SK-N-SH treated with all-trans-retinoic acid at 6 μM for 48 hours (cell line): ENCODE results near the gene LDHAL6B.

Source experiments
- ATAC-seq: fragments of 200-7000 bp; cut with Tn5 transposase; 3 replicates; pipeline ENCODE4 v1.9.1; 2020; ENCODE audit warnings: mild to moderate bottlenecking, moderate library complexity
- ARNTL ChIP-seq: fragments of 450-650 bp; formaldehyde crosslinking; IDR thresholded peaks from 2 replicates; pipeline ENCODE4 v1.5.0; 2020; ENCODE audit warnings: low read depth, mild to moderate bottlenecking, moderate library complexity, borderline replicate concordance
- BACH2 ChIP-seq: fragments of 250-450 bp; sonication (Bioruptor Pico); IDR thresholded peaks from 2 replicates; pipeline ENCODE4 v1.9.0; 2021; ENCODE audit warnings: mild to moderate bottlenecking, borderline replicate concordance
- CREB5 ChIP-seq: fragments of 250-450 bp; sonication (Bioruptor Pico); IDR thresholded peaks from 2 replicates; pipeline ENCODE4 v1.5.1; 2020; ENCODE audit warnings: low read depth, mild to moderate bottlenecking, moderate library complexity
- CSDC2 ChIP-seq: fragments of 250-450 bp; sonication (Bioruptor Pico); IDR thresholded peaks from 2 replicates; pipeline ENCODE4 v1.5.0; 2020; ENCODE audit warnings: mild to moderate bottlenecking, moderate library complexity
- CSRNP3 ChIP-seq: fragments of 250-450 bp; sonication (Bioruptor Pico); IDR thresholded peaks from 2 replicates; pipeline ENCODE4 v1.5.1; 2021; ENCODE audit warnings: mild to moderate bottlenecking, moderate library complexity
- ESRRG ChIP-seq: fragments of 250-450 bp; sonication (Bioruptor Pico); IDR thresholded peaks from 2 replicates; pipeline ENCODE4 v1.6.1; 2021; ENCODE audit warnings: mild to moderate bottlenecking
- GLIS3 ChIP-seq: fragments of 250-450 bp; sonication (Bioruptor Pico); IDR thresholded peaks from 2 replicates; pipeline ENCODE4 v1.5.0; 2020; ENCODE audit warnings: mild to moderate bottlenecking, moderate library complexity
- ISL1 ChIP-seq: fragments of 250-450 bp; sonication (Bioruptor Pico); IDR thresholded peaks from 2 replicates; pipeline ENCODE4 v2.1.2; 2022; ENCODE audit warnings: mild to moderate bottlenecking, moderate library complexity
- OSR1 ChIP-seq: fragments of 250-450 bp; sonication (Bioruptor Pico); IDR thresholded peaks from 2 replicates; pipeline ENCODE4 v1.8.0; 2022; ENCODE audit warnings: moderate library complexity, mild to moderate bottlenecking, inconsistent platforms
- POU6F1 ChIP-seq: fragments of 250-450 bp; sonication (Bioruptor Pico); IDR thresholded peaks from 2 replicates; pipeline ENCODE4 v1.8.0; 2021; ENCODE audit warnings: low read depth, mild to moderate bottlenecking, moderate library complexity, borderline replicate concordance
- PPARA ChIP-seq: fragments of 250-450 bp; sonication (Bioruptor Pico); IDR thresholded peaks from 2 replicates; pipeline ENCODE4 v1.5.0; 2020; ENCODE audit warnings: mild to moderate bottlenecking, borderline replicate concordance
- SNAI2 ChIP-seq: fragments of 250-450 bp; sonication (Bioruptor Pico); IDR thresholded peaks from 2 replicates; pipeline ENCODE4 v1.5.0; 2020; ENCODE audit warnings: mild to moderate bottlenecking, moderate library complexity
- TCF4 ChIP-seq: fragments of 250-450 bp; sonication (Bioruptor Pico); IDR thresholded peaks from 2 replicates; pipeline ENCODE4 v1.8.0; 2021; ENCODE audit warnings: mild to moderate bottlenecking, moderate library complexity, borderline replicate concordance
- TOX ChIP-seq: fragments of 250-450 bp; sonication (Bioruptor Pico); IDR thresholded peaks from 2 replicates; pipeline ENCODE4 v1.8.0; 2021; ENCODE audit warnings: mild to moderate bottlenecking, moderate library complexity, borderline replicate concordance
- ZC3H10 ChIP-seq: fragments of 250-450 bp; sonication (Bioruptor Pico); IDR thresholded peaks from 2 replicates; pipeline ENCODE4 v1.5.1; 2021; ENCODE audit warnings: mild to moderate bottlenecking, moderate library complexity
- ZFP3 ChIP-seq: fragments of 250-450 bp; sonication (Bioruptor Pico); IDR thresholded peaks from 2 replicates; pipeline ENCODE4 v1.5.0; 2020; ENCODE audit warnings: mild to moderate bottlenecking, moderate library complexity
- ZFP30 ChIP-seq: fragments of 450-650 bp; formaldehyde crosslinking; IDR thresholded peaks from 2 replicates; pipeline ENCODE4 v1.5.0; 2022; ENCODE audit warnings: mild to moderate bottlenecking, moderate library complexity
- ZNF565 ChIP-seq: fragments of 450-650 bp; formaldehyde crosslinking; conservative IDR thresholded peaks from 2 replicates; pipeline ENCODE4 v1.5.0; 2020; ENCODE audit warnings: low read depth, mild to moderate bottlenecking, moderate library complexity
- ZNF70 ChIP-seq: fragments of 450-650 bp; formaldehyde crosslinking; IDR thresholded peaks from 2 replicates; pipeline ENCODE4 v1.5.0; 2020; ENCODE audit warnings: mild to moderate bottlenecking, moderate library complexity
- ZNF8 ChIP-seq: fragments of 450-650 bp; formaldehyde crosslinking; IDR thresholded peaks from 2 replicates; pipeline ENCODE4 v1.5.0; 2020; ENCODE audit warnings: mild to moderate bottlenecking, moderate library complexity

Gene LDHAL6B

GRCh38 chr15:59203008-59203407 is 3.6 kb upstream of the LDHAL6B start (continued):
- TF ChIP-seq CREB5 (CRISPR knock-in tag) (no peak), GLIS3 (CRISPR knock-in tag) (no peak)

DNA sequence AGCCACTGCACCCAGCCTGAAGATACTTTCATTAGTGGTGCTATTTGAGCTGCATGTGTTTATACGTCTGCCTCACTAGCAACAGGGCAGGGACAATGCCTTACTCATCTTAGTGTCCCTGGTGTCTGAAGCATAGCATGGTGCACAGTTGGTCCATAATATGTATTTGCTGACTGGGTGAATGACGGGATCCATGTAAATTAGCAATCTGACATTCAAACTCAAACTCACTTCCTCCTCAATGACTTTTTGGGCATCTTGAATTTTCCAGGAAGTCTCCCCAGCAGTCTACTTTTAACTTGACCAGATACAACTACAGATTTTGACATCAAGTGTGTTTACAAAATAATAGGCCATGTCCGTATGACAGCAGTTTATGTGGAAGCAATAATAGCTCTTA is 3.0 kb upstream of the LDHAL6B start:
- TF ChIP-seq SNAI2 (CRISPR knock-in tag) (no peak), CSRNP3 (CRISPR knock-in tag) (no peak), CSDC2 (CRISPR knock-in tag) (no peak), ZC3H10 (CRISPR knock-in tag) (no peak), TCF4 (no peak), CREB5 (CRISPR knock-in tag) (no peak)

DNA sequence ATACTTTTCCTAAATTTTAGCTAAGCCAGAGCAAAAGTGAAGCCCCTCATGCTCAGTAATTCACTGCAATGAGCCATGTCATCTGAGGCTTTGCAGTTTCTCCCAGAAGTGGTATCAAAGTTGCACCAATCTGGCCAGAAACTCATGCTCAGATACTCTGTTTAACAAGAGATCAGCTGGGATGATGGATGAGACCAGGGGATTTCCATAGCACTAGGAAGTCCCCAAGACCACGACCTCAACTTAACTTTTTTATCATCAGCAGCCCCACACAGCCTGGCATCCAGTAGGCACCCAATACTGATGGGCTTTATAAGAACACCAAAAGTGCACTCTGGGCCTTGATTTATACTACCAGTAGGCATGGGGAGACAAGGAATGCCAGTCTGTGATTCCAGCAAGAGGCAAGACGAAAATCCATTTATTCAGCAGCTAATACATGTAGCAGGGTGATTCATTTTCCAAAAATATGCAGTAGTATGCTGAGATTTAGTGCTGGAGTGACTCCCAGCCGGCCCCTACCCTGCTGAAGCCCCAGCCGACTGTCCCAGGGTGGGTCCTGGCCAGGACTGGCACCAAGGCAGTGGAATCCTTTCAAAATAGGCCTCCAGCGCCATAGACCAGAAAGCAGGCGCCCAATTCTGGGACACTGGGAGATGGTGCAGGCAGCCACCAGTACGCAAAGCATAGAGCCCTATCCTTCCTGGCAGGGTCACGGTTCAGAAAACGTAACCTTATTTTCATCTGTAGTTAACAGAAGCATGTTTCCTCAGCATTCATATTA is 612 bp upstream of the LDHAL6B start:
- no peak for ATAC-seq
- no peak for TF ChIP-seq ZFP30 (CRISPR knock-in tag)
- TF ChIP-seq ZNF565 (CRISPR knock-in tag) = no peak
- TF ChIP-seq ARNTL (CRISPR knock-in tag) = no peak
- no peak for TF ChIP-seq TCF4
- TF ChIP-seq POU6F1 (CRISPR knock-in tag) = no peak
- TF ChIP-seq ZNF70 = no peak
- TF ChIP-seq ZFP3 (CRISPR knock-in tag) = no peak
- TF ChIP-seq GLIS3 (CRISPR knock-in tag) = no peak

More for the DNA sequence above, 3.0 kb upstream of the LDHAL6B start:
- no peak for ATAC-seq

GRCh38 chr15:59208613-59209249 is 2.1 kb downstream of the LDHAL6B start:
- TF ChIP-seq ZNF8 (CRISPR knock-in tag) (no peak), CSRNP3 (CRISPR knock-in tag) (no peak), SNAI2 (CRISPR knock-in tag) (no peak), ZFP3 (CRISPR knock-in tag) (0 out of 2 replicates have a peak, but pooled peaks have one; percentile 14), ISL1 (CRISPR knock-in tag) (peak; percentile 56; the same call in 1 of the 2 replicates), TOX (CRISPR knock-in tag) (no peak)
- no peak for ATAC-seq

- no peak for ATAC-seq
- TF ChIP-seq OSR1 (CRISPR knock-in tag) = no peak
- no peak for TF ChIP-seq ZNF8 (CRISPR knock-in tag)
- no peak for TF ChIP-seq POU6F1 (CRISPR knock-in tag)
- TF ChIP-seq PPARA (CRISPR knock-in tag) = no peak
- TF ChIP-seq ESRRG (CRISPR knock-in tag) = no peak
- TF ChIP-seq CSDC2 (CRISPR knock-in tag) = no peak
- TF ChIP-seq ZFP30 (CRISPR knock-in tag) = no peak
- TF ChIP-seq ZNF70 = no peak
- no peak for TF ChIP-seq GLIS3 (CRISPR knock-in tag)
- no peak for TF ChIP-seq ARNTL (CRISPR knock-in tag)
- TF ChIP-seq BACH2 (CRISPR knock-in tag) = no peak
- TF ChIP-seq ISL1 (CRISPR knock-in tag) = no peak
- no peak for TF ChIP-seq TOX (CRISPR knock-in tag)
- TF ChIP-seq CSRNP3 (CRISPR knock-in tag) = no peak
- TF ChIP-seq ZC3H10 (CRISPR knock-in tag) = no peak
These were observed 3.5 kb downstream of the LDHAL6B start for GRCh38 chr15:59210186-59210585.
